ENCODE measurements around the gene C1D. TPM values are rescaled to one million over a fixed set of nuclear protein-coding genes. Genes with fewer than 3 reads are reported as not detected.

The C1D gene
- total RNA-seq, 1 donor from 2014 or later = 7.9 TPM

- ATAC-seq (no peak), DNase-seq (ENCODE audit: low spot score) (no peak)
These were observed 2.8 kb downstream of the C1D start for GRCh38 chr2:68059784-68060525.

- no peak for ATAC-seq
- no peak for DNase-seq (ENCODE audit: low spot score)
These were observed 5.0 kb downstream of the C1D start for GRCh38 chr2:68057658-68058396.

- DNase-seq (ENCODE audit: low spot score) (no peak), ATAC-seq (no peak)
These were observed 9.9 kb downstream of the C1D start for GRCh38 chr2:68052717-68053422.

- ATAC-seq (no peak), DNase-seq (ENCODE audit: low spot score) (no peak)
These were observed 12.5 kb downstream of the C1D start for GRCh38 chr2:68050353-68050752.

GRCh38 chr2:68046642-68047240 lies 16.1 kb downstream of the C1D start:
- DNase-seq (ENCODE audit: low spot score) (no peak), ATAC-seq (no peak)

- ATAC-seq = no peak
- DNase-seq (ENCODE audit: low spot score) = no peak
These were observed 16.6 kb downstream of the C1D start for GRCh38 chr2:68046224-68046623.

- DNase-seq (ENCODE audit: low spot score) = no peak
- no peak for ATAC-seq
These were observed 17.5 kb downstream of the C1D start for GRCh38 chr2:68045342-68045741.

GRCh38 chr2:68044099-68044498 lies 18.7 kb downstream of the C1D start:
- DNase-seq (ENCODE audit: low spot score) (no peak), ATAC-seq (no peak)

- no peak for ATAC-seq
- DNase-seq (ENCODE audit: low spot score) = no peak
These were observed 19.1 kb downstream of the C1D start for GRCh38 chr2:68043695-68044094.

GRCh38 chr2:68043032-68043431 lies 19.8 kb downstream of the C1D start:
- ATAC-seq (no peak), DNase-seq (ENCODE audit: low spot score) (no peak)

GRCh38 chr2:68041704-68042245 lies 21.0 kb downstream of the C1D start:
- no peak for ATAC-seq
- no peak for DNase-seq (ENCODE audit: low spot score)

GRCh38 chr2:68040078-68040477 lies 22.7 kb downstream of the C1D start:
- DNase-seq (ENCODE audit: low spot score) = no peak
- no peak for ATAC-seq

GRCh38 chr2:68039317-68039716 lies 23.5 kb downstream of the C1D start:
- ATAC-seq (no peak), DNase-seq (ENCODE audit: low spot score) (no peak)

- ATAC-seq (no peak), DNase-seq (ENCODE audit: low spot score) (no peak)
These were observed 30.1 kb downstream of the C1D start for GRCh38 chr2:68032702-68033101.

GRCh38 chr2:68031542-68032160 lies 31.2 kb downstream of the C1D start:
- DNase-seq (ENCODE audit: low spot score) = no peak
- ATAC-seq = peak; percentile 91

GRCh38 chr2:68031043-68031442 lies 31.8 kb downstream of the C1D start:
- no peak for ATAC-seq

GRCh38 chr2:68030529-68030928 lies 32.3 kb downstream of the C1D start:
- DNase-seq (ENCODE audit: low spot score) = no peak
- ATAC-seq = no peak

More at GRCh38 chr2:68031043-68031442, 31.8 kb downstream of the C1D start:
- DNase-seq (ENCODE audit: low spot score) = no peak

GRCh38 chr2:68027959-68028358 lies 34.8 kb downstream of the C1D start:
- ATAC-seq = no peak
- no peak for DNase-seq (ENCODE audit: low spot score)

GRCh38 chr2:68024450-68024849 lies 38.4 kb downstream of the C1D start:
- no peak for ATAC-seq

GRCh38 chr2:68023904-68024303 lies 38.9 kb downstream of the C1D start:
- DNase-seq (ENCODE audit: low spot score) (no peak), ATAC-seq (no peak)

More at GRCh38 chr2:68024450-68024849, 38.4 kb downstream of the C1D start:
- DNase-seq (ENCODE audit: low spot score) = no peak

GRCh38 chr2:68018727-68019126 lies 44.1 kb downstream of the C1D start:
- ATAC-seq = no peak
- DNase-seq (ENCODE audit: low spot score) = no peak

All from left lobe of liver (tissue), 2 donors.